ENCODE measurements around the gene ZMYND15. TPM values are rescaled to one million over a fixed set of nuclear protein-coding genes. Genes with fewer than 3 reads are reported as not detected.

Gene ZMYND15
- total and polyA plus RNA-seq, 2 of the 13 experiments (the other 11 are each of a cell fraction or from before 2014, with no cell fraction given) = 0.24 to 2.7 TPM

GRCh38 chr17:4739122-4740024 lies at the start of gene ZMYND15, which contains the start of gene CXCL16 (continued):
- no peak for TF ChIP-seq KIAA2018 (CRISPR knock-in tag; IDR thresholded peaks at IDR 0.05; ENCODE audit: borderline replicate concordance)
- no peak; the same call in 1 of the 2 replicates for TF ChIP-seq THAP8 (CRISPR knock-in tag; IDR thresholded peaks at IDR 0.05; ENCODE audit: borderline replicate concordance)
- TF ChIP-seq MED1 (CRISPR knock-in tag; IDR thresholded peaks at IDR 0.05) = 0 out of 2 replicates have a peak, but pooled peaks have one; percentile 12
- no peak for TF ChIP-seq KDM2A (CRISPR knock-in tag; IDR thresholded peaks at IDR 0.05; ENCODE audit: borderline replicate concordance, low read depth)
- no peak; the same call in 1 of the 2 replicates for TF ChIP-seq ZBTB20 (CRISPR knock-in tag; IDR thresholded peaks at IDR 0.05; ENCODE audit: borderline replicate concordance, low read depth)
- TF ChIP-seq GZF1 (CRISPR knock-in tag; IDR thresholded peaks at IDR 0.05) = no peak
- peak; percentile 72 for TF ChIP-seq ZNF317 (CRISPR knock-in tag; IDR thresholded peaks at IDR 0.05)
- peak; percentile 37; the same call in 1 of the 2 replicates for TF ChIP-seq ZSCAN21 (CRISPR knock-in tag; IDR thresholded peaks at IDR 0.05; ENCODE audit: borderline replicate concordance)
- TF ChIP-seq ETS1 (CRISPR knock-in tag; IDR thresholded peaks at IDR 0.05) = no peak
- no peak for TF ChIP-seq ZSCAN25 (CRISPR knock-in tag; IDR thresholded peaks at IDR 0.05)
- TF ChIP-seq ZNF569 (CRISPR knock-in tag; IDR thresholded peaks at IDR 0.05; ENCODE audit: borderline replicate concordance) = no peak
- peak; percentile 84; the same call in 1 of the 2 replicates for TF ChIP-seq HIVEP1 (CRISPR knock-in tag; IDR thresholded peaks at IDR 0.05)
- peak; percentile 89 for TF ChIP-seq ZNF709 (CRISPR knock-in tag; IDR thresholded peaks at IDR 0.05)
- no peak for TF ChIP-seq CREM (IDR thresholded peaks at IDR 0.05)
- TF ChIP-seq CREM (CRISPR knock-in tag; IDR thresholded peaks at IDR 0.05) = no peak
- TF ChIP-seq CTCF (CRISPR knock-in tag; IDR thresholded peaks at IDR 0.05) = peak; percentile 29
- TF ChIP-seq ZNF670 (CRISPR knock-in tag; IDR thresholded peaks at IDR 0.05; ENCODE audit: borderline replicate concordance) = no peak
